Mesenchymal stem cell (in vitro differentiated cells and primary cell): ENCODE results near the gene THSD8.

ENCODE experiments used
- DNase-seq: peaks from one replicate; pipeline ENCODE4 v3.0.0-alpha.2; 2013
- H2AFZ ChIP-seq: one replicate; pipeline ENCODE4 v1.6.1; 2013; ENCODE audit warnings: low read depth, mild to moderate bottlenecking, control low read depth, inconsistent platforms, low read length, moderate library complexity
- H2AK5ac ChIP-seq: 2 replicates; pipeline ENCODE4 v1.6.1; 2013; ENCODE audit warnings: low read length, moderate library complexity, mild to moderate bottlenecking, inconsistent platforms; ENCODE audit not compliant: severe bottlenecking
- H2BK120ac ChIP-seq: one replicate; pipeline ENCODE4 v1.6.1; 2013; ENCODE audit warnings: low read depth, mild to moderate bottlenecking, inconsistent platforms, low read length, moderate library complexity
- H2BK12ac ChIP-seq, 2 experiments: one replicate each; pipeline ENCODE4 v1.6.1; 2013; ENCODE audit warnings: inconsistent platforms in 2 of 2, low read length in 2 of 2, mild to moderate bottlenecking in 2 of 2, moderate library complexity in 2 of 2, control low read depth in 1 of 2
- H2BK15ac ChIP-seq: one replicate; pipeline ENCODE4 v1.6.1; 2013; ENCODE audit warnings: mild to moderate bottlenecking, low read depth, inconsistent platforms; ENCODE audit not compliant: poor library complexity, severe bottlenecking
- H2BK5ac ChIP-seq: 2 replicates; pipeline ENCODE4 v1.6.1; 2013; ENCODE audit warnings: low read depth, mild to moderate bottlenecking, low read length, control low read depth, inconsistent platforms; ENCODE audit not compliant: poor library complexity, severe bottlenecking
- H3K14ac ChIP-seq, 2 experiments: one replicate each; pipeline ENCODE4 v1.6.1; 2013; ENCODE audit warnings: inconsistent platforms in 2 of 2, low read length in 2 of 2, control low read depth in 1 of 2, mild to moderate bottlenecking in 1 of 2, moderate library complexity in 1 of 2
- H3K18ac ChIP-seq, 2 experiments: one replicate each; pipeline ENCODE4 v1.6.1; 2013; ENCODE audit warnings: inconsistent platforms in 2 of 2, low read length in 2 of 2, control low read depth in 1 of 2, low read depth in 1 of 2, mild to moderate bottlenecking in 1 of 2
- H3K23ac ChIP-seq, 2 experiments: one replicate each; pipeline ENCODE4 v1.6.1; 2013; ENCODE audit warnings: inconsistent platforms in 2 of 2, low read length in 2 of 2, mild to moderate bottlenecking in 2 of 2, moderate library complexity in 2 of 2, control low read depth in 1 of 2
- H3K27ac ChIP-seq: 2 replicates; pipeline ENCODE4 v1.5.1; 2013; ENCODE audit warnings: mild to moderate bottlenecking, moderate library complexity, low read length, control low read depth, inconsistent platforms; ENCODE audit not compliant: poor library complexity, severe bottlenecking
- H3K27me3 ChIP-seq, 2 experiments: 2 replicates each; pipeline versions ENCODE4 v1.6.1 to v1.7.0; 2013; ENCODE audit warnings: low read length in 2 of 2, mild to moderate bottlenecking in 2 of 2, moderate library complexity in 2 of 2, control low read depth in 1 of 2, inconsistent platforms in 1 of 2; ENCODE audit not compliant: control insufficient read depth in 1 of 2, insufficient read depth in 1 of 2
- H3K36me3 ChIP-seq, 2 experiments: 2 replicates each; pipeline versions ENCODE4 v1.6.1 to v1.7.0; 2013; ENCODE audit warnings: low read length in 2 of 2, control low read depth in 1 of 2, inconsistent platforms in 1 of 2, low read depth in 1 of 2, mild to moderate bottlenecking in 1 of 2; ENCODE audit not compliant: insufficient read depth in 2 of 2, control insufficient read depth in 1 of 2
- H3K4ac ChIP-seq, 2 experiments: one replicate each; pipeline ENCODE4 v1.6.1; 2013; ENCODE audit warnings: inconsistent platforms in 2 of 2, low read length in 2 of 2, mild to moderate bottlenecking in 2 of 2, moderate library complexity in 2 of 2, control low read depth in 1 of 2, low read depth in 1 of 2
- H3K4me1 ChIP-seq: 2 replicates; pipeline ENCODE4 v1.6.1; 2013; ENCODE audit warnings: low read depth, low read length, control low read depth; ENCODE audit not compliant: control insufficient read depth, insufficient read depth
- H3K4me2 ChIP-seq: 2 replicates; pipeline ENCODE4 v1.6.1; 2013; ENCODE audit warnings: low read length, mild to moderate bottlenecking, inconsistent platforms; ENCODE audit not compliant: poor library complexity, severe bottlenecking
- H3K4me3 ChIP-seq, 2 experiments: 2 replicates each; pipeline versions ENCODE4 v1.5.1 to v1.7.0; 2013; ENCODE audit warnings: low read length in 2 of 2, mild to moderate bottlenecking in 2 of 2, control low read depth in 1 of 2, low read depth in 1 of 2; ENCODE audit not compliant: insufficient read depth in 1 of 2
- H3K79me1 ChIP-seq: replicated peaks from 2 replicates; pipeline ENCODE4 v1.6.1; 2013; ENCODE audit warnings: mild to moderate bottlenecking, control low read depth, low read length, inconsistent platforms; ENCODE audit not compliant: poor library complexity, severe bottlenecking
- H3K9ac ChIP-seq: 2 replicates; pipeline ENCODE4 v1.7.0; 2013; ENCODE audit warnings: mild to moderate bottlenecking, low read length, moderate library complexity
- H3K9me3 ChIP-seq: 2 replicates; pipeline ENCODE4 v1.7.0; 2013; ENCODE audit warnings: mild to moderate bottlenecking, low read length; ENCODE audit not compliant: control insufficient read depth
- H4K8ac ChIP-seq: one replicate; pipeline ENCODE4 v1.6.1; 2013; ENCODE audit warnings: inconsistent platforms, mild to moderate bottlenecking, low read length, moderate library complexity
- H4K91ac ChIP-seq: one replicate; pipeline ENCODE4 v1.6.1; 2013; ENCODE audit warnings: mild to moderate bottlenecking, low read length, inconsistent platforms
- WGBS: methylation state at CpG from one replicate; pipeline ENCODE4 v1.1.7; 2013; ENCODE audit warnings: mixed read lengths; 5-methylcytosine and 5-hydroxymethylcytosine counted together

THSD8 gene

DNA sequence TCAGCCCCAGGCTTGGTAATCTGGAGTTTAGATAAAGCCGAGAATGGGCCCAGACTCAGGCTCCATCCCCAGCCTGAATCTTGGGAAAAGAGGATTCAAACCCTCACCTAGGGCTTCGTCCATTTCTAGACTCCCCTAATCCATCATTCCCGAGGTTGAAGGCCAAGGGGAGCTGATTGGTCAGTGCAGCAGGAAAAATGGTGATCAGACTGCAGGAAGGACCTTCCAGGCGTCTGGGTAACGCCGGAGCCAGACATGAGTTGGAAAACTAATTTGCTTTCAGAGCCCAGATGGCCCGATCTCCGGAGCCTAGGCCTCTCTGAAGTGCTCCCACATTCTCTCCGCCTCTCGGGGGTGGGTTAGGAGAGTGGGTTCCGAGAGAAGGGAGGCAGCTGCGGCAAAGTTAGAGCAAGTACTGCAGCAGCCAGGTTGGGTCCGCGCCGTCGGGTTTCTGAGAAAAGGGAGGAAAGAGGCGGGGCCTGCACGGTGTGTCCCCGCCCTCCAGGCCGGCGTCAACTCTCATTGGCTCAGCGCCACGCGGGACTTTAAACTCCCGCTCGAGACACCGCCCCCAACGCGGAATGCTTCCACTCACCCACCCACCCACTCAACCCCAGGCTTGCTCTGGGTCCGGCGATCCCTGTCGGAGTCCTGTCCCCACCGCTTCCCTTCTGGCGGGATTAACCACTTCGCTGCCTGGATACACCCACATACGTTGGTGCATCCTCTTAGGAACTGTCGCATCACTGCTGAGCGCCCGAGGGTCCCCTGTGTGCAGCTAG, 33.3 kb downstream of the THSD8 start:
- WGBS, result 19% methylated on average over 38 of the region's 39 CpGs
- H2AFZ ChIP-seq, result no peak overlapping the region

DNA sequence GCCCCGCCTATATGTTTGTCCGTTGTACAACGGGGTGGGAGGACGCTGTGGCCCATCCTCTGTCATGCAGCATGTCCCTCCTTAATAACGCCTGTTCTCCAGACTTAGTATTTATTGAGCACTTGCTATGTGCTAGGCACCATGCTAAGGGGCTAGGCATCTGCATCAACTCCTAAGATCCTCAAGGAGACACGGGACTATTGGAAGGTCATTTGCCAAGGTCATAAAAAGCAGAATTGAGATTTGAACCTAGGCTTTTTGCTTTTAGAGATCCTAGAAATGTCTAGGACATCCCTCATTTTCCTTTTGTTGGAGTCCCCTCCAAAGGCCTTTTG, 34.6 kb downstream of the THSD8 start:
- Histone ChIP-seq H3K79me1 (no peaks in the 10 kb centered on the region), H2AFZ (no peak overlapping the region), H3K4ac (no peak overlapping the region), H3K36me3 (no peaks in the 10 kb centered on the region), H3K4me2 (no peak overlapping the region), H3K9me3 (no peaks in the 10 kb centered on the region), H4K8ac (no peak overlapping the region), H3K14ac (no peak overlapping the region), H3K4me3 (no peak overlapping the region), H2AK5ac (no peak overlapping the region), H2BK120ac (no peak overlapping the region), H2BK12ac (no peak overlapping the region), H3K23ac (no peak overlapping the region), H4K91ac (no peak overlapping the region), H3K27me3 (peaks cover 91 to 95% of the 10 kb centered on the region in 2 experiments), H3K18ac (no peak overlapping the region), H3K4me1 (peaks cover 33% of the 10 kb centered on the region), H3K9ac (no peak overlapping the region), H3K27ac (no peak overlapping the region), H2BK15ac (no peak overlapping the region), H2BK5ac (no peak overlapping the region)
- 19% methylated on average over 6 of the region's 6 CpGs for WGBS
- no peak for DNase-seq

More for the DNA sequence above, 33.3 kb downstream of the THSD8 start:
- Histone ChIP-seq H3K14ac (no peak overlapping the region), H2AK5ac (no peak overlapping the region), H3K27ac (no peak overlapping the region), H2BK120ac (no peak overlapping the region), H3K4me3 (peak overlapping the region in 1 of 2 experiments; percentile 31), H3K9ac (no peak overlapping the region), H3K23ac (no peak overlapping the region), H3K18ac (no peak overlapping the region), H3K4me2 (no peak overlapping the region), H4K8ac (no peak overlapping the region), H2BK5ac (no peak overlapping the region), H2BK12ac (no peak overlapping the region), H4K91ac (no peak overlapping the region), H3K4me1 (peaks cover 29% of the 10 kb centered on the region), H3K27me3 (peaks cover 91 to 95% of the 10 kb centered on the region in 2 experiments), H3K36me3 (no peaks in the 10 kb centered on the region), H3K4ac (no peak overlapping the region), H3K9me3 (no peaks in the 10 kb centered on the region), H3K79me1 (no peaks in the 10 kb centered on the region), H2BK15ac (no peak overlapping the region)
- no peak for DNase-seq

DNA sequence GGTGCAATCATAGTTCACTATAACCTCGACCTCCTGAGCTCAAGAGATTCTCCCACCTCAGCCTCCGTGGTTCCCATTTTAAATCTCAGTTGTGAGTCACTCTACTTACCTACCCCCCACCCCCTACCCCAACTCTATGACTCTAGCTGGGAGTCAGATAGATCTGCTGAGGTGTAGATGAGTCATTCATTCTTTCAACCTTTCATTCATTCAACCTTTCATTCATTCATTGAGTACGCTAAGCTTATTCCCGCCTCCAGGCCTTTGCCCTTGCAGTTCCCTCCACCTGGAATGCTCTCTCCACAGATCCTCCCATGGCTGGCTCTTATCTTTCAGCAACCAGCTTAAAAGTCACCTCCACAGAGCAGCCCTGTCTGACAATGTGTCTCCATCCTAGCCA, 35.4 kb downstream of the THSD8 start:
- Histone ChIP-seq H2BK120ac (no peak overlapping the region), H3K14ac (no peak overlapping the region), H2AFZ (no peak overlapping the region), H4K8ac (no peak overlapping the region), H3K18ac (no peak overlapping the region), H3K4me3 (no peak overlapping the region), H3K4me2 (no peak overlapping the region), H3K9me3 (no peaks in the 10 kb centered on the region), H4K91ac (no peak overlapping the region), H3K4ac (no peak overlapping the region), H2BK15ac (no peak overlapping the region), H3K4me1 (peaks cover 32% of the 10 kb centered on the region), H3K79me1 (no peaks in the 10 kb centered on the region), H2BK5ac (no peak overlapping the region), H3K27ac (no peak overlapping the region), H2BK12ac (no peak overlapping the region), H3K36me3 (no peaks in the 10 kb centered on the region), H2AK5ac (no peak overlapping the region), H3K23ac (no peak overlapping the region), H3K27me3 (peaks cover 90 to 93% of the 10 kb centered on the region in 2 experiments), H3K9ac (no peak overlapping the region)
- no peak for DNase-seq
- WGBS, result 58% methylated on average over 4 of the region's 4 CpGs

DNA sequence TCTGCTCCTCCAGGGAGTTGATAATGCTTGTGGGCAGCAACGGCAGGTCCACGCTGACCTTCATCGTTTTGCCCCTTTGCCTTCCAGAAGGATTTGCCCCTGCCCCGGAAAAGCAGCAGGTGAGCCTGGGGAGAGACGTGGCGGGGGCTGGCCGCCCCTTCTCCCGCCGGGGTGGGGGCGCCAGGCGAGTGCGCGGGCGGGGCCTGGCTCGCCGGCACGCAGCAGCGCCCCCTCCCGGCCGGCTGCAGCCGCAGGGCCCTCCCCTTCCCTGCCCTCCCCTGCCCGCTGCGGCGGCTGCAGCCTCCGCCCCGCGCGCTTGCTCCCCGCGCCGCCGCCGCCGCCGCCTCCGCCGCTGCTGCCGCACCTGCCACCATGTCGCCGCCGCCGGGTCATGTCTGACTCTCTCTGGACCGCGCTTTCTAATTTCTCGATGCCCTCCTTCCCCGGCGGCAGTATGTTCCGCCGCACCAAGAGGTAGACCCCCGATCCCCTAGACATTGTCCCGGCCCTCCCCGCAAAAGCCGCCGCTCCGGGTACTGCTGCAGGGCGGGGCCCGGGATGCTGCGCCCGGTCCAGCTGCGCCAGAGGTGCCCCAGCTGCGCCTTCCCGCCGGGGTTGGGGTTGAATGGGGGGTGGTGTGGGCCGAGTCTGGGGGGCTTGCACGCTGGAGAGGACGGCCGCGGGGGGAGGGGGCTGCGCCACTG, 36.5 kb downstream of the THSD8 start, which contains the start of gene MAST1:
Gene MAST1 (plus strand): TSS at position 334 of the 704 bp plus-strand sequence. CDS start 58 bp downstream, at position 392.
- H3K14ac ChIP-seq, result no peak within 1 kb of the TSS
- H3K36me3 ChIP-seq, result no peaks in the 10 kb centered on the region
- H3K4me1 ChIP-seq, result peaks cover 26% of the 10 kb centered on the region
- H3K27ac ChIP-seq, result no peak within 1 kb of the TSS
- no peak within 1 kb of the TSS for H2BK15ac ChIP-seq
- 1% methylated on average over 54 of the region's 69 CpGs for WGBS
- H2AK5ac ChIP-seq, result no peak within 1 kb of the TSS
- no peak within 1 kb of the TSS for H4K8ac ChIP-seq
- H3K4me2 ChIP-seq, result peak within 1 kb of the TSS; percentile 41
- peak; percentile 21 for DNase-seq
- no peak within 1 kb of the TSS for H4K91ac ChIP-seq
- no peak within 1 kb of the TSS for H3K18ac ChIP-seq
- H3K9ac ChIP-seq, result no peak within 1 kb of the TSS
- H2BK5ac ChIP-seq, result no peak within 1 kb of the TSS
- peaks cover 87 to 93% of the 10 kb centered on the region in 2 experiments for H3K27me3 ChIP-seq
- H2AFZ ChIP-seq, result peak within 1 kb of the TSS; percentile 23
- peak within 1 kb of the TSS in 1 of 2 experiments; percentile 56 for H3K23ac ChIP-seq
- H2BK120ac ChIP-seq, result no peak within 1 kb of the TSS
- H3K79me1 ChIP-seq, result no peaks in the 10 kb centered on the region
- H3K4ac ChIP-seq, result no peak within 1 kb of the TSS
- peak within 1 kb of the TSS in 1 of 2 experiments; percentile 42 for H3K4me3 ChIP-seq
- no peak within 1 kb of the TSS for H2BK12ac ChIP-seq
- H3K9me3 ChIP-seq, result no peaks in the 10 kb centered on the region
